ENCODE results near the gene FOXJ3. TPM values are rescaled to one million over a fixed set of nuclear protein-coding genes. Genes with fewer than 3 reads are reported as not detected.

Gene FOXJ3
- total RNA-seq, 4 donors from 2014 or later = 50.2 to 63.1 (median 56.6) TPM

- no peak for TF ChIP-seq CTCF (IDR thresholded peaks at IDR 0.05; ENCODE audit: low read depth)
These were observed 161.7 kb downstream of the FOXJ3 start for GRCh38 chr1:42173155-42173933.

- TF ChIP-seq CTCF (IDR thresholded peaks at IDR 0.05; ENCODE audit: low read depth) = no peak
These were observed 162.5 kb downstream of the FOXJ3 start for GRCh38 chr1:42172381-42173133.

GRCh38 chr1:42171679-42172266 lies 163.3 kb downstream of the FOXJ3 start:
- TF ChIP-seq CTCF (IDR thresholded peaks at IDR 0.05; ENCODE audit: low read depth) = no peak

- TF ChIP-seq CTCF (IDR thresholded peaks at IDR 0.05; ENCODE audit: low read depth) = no peak
These were observed 164.0 kb downstream of the FOXJ3 start for GRCh38 chr1:42170779-42171621.

- no peak for TF ChIP-seq CTCF (IDR thresholded peaks at IDR 0.05; ENCODE audit: low read depth)
These were observed 166.3 kb downstream of the FOXJ3 start for GRCh38 chr1:42168763-42169162.

GRCh38 chr1:42168391-42168670 lies 166.7 kb downstream of the FOXJ3 start:
- TF ChIP-seq CTCF (IDR thresholded peaks at IDR 0.05; ENCODE audit: low read depth) = no peak
